C1 segment of cervical spinal cord (tissue), 14 donors: ENCODE data around the gene MAPKAP1.
"Not testable (repeated sequence)": the region's sequence is repeated elsewhere in the genome, so short reads cannot be mapped to it uniquely, and the experiment has no call there.

Experiments
- DNase-seq, 14 donors: peaks; one replicate each; lab custom pipeline; 2025; lab: John Stamatoyannopoulos, UW

Gene MAPKAP1

DNA sequence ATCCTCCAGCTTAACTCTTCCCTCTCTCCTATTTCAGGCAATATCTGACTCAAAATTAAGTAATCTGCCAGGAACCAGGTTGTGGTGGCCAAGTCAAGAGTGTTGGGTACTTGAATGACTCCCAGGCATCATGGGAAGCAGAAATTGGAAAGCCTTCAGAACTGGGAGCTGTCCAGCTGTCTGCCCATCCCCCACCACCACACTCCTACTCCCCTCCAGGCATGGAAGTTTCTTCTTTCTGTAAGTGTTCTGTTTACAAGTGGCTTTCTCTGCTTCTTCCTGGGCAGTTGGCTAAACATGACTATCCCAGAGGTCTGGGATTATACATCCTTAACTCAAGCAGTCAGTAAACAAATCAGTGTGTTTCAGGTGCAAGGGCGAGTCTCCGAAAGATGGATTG lies 25.6 kb upstream of the MAPKAP1 start:
- DNase-seq, result peak in 1 of 14 donors; percentile 2

DNA sequence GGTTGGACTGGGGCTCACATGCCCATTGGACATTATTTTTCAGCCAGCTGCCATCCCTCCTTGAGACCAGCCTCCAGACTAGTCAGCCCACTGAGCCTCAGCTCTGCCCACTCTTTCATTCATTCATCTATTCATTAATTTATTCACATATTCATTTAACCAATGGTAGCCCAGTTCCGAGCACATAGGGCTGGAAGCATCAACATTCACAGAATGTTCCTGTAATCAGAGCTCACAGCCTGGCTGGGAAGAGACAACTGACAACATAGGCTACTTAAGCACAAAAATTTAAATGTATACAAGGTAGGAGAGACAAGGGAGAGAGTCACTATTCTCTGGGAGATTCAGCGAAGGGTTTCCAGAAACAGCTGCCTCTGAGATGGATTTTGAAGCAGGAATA lies 23.2 kb upstream of the MAPKAP1 start:
- no peak for DNase-seq

- DNase-seq, result no peak
Measured at GRCh38 chr9:125726456-125727132, 19.6 kb upstream of the MAPKAP1 start.

GRCh38 chr9:125707472-125707804 lies 430 bp upstream of the MAPKAP1 start:
- peak in 1 of 14 donors; percentile 27 for DNase-seq

DNA sequence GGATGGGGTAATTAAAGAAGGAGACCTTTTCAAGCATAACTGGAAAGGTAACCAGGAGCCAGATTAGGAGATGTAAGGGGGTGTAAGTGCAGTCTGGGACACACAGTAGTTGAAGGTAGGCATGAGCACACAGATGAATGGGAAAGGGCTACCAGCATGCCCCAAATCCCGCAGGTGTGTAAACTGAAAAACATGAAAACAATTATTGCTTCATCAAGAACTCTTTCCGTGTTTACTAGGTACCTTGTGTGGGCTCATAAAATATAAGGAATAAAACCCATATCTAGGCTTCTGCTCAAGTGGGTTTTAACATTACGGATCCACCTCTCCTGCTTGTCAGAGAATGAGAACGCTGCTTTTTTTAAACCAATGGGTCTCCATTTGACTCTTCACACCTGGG lies 1.1 kb downstream of the MAPKAP1 start:
- no peak for DNase-seq

GRCh38 chr9:125703662-125704061 lies 3.3 kb downstream of the MAPKAP1 start:
- DNase-seq, result no peak

DNA sequence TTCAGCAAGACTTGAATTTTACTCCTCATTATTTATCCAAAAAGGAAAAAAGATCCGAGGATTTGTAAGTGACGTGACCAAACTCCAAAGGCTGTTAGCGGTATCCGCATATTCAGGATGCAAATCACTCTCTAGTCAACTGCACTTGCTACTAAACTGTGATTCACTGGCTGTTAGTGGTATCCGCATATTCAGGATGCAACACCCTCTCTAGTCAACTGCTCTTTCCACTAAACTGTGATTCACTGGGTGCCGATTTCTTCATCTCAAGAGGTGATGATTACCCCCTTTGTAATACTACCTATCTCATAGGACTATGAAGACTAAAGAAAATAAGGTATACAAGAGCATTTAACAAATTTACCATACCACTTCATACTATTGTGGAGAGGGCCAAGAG lies 5.7 kb downstream of the MAPKAP1 start:
- no peak for DNase-seq

DNA sequence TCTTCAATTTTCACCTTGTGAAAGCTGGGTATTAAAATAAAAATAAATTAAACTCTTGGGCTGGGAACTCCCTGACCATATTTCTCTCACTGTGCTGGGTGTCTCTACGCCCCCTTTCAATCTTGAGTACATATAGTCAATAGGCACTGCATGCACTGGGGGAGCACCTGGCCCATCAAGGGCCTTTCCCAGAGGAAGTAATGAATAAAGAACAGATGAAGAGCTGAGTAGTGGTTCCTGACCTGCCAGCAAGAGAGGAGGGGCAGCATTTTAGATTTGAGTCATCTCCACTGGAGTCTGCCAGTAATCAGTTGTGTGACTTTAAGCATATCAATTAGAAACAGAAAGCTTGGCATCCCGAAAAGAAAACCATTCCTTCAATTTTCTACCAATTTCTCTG lies 6.2 kb downstream of the MAPKAP1 start:
- DNase-seq, result no peak

DNA sequence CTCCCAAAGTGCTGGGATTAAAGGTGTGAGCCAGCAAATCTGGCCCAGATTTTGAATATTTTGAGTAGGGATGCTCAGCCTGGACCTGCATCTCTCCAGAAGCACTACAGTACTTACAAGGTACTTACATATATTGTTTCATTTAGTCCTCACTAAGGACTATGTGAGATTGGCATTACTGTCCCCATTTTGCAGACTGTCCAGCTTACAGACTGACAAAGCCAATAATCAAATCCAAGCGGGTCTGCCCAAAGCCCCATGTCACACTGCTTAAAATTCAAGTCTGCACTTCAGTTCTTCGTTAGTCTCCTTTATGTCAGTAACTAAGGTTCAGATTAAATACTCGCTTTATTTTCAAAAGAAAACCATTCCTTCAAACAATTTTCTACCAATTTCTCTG lies 7.1 kb downstream of the MAPKAP1 start:
- no peak for DNase-seq

- no peak for DNase-seq
Measured at GRCh38 chr9:125696106-125696647, 10.8 kb downstream of the MAPKAP1 start.

GRCh38 chr9:125695548-125695947 lies 11.5 kb downstream of the MAPKAP1 start:
- DNase-seq, result not testable (repeated sequence)

GRCh38 chr9:125694478-125694877 lies 12.5 kb downstream of the MAPKAP1 start:
- no peak for DNase-seq

DNA sequence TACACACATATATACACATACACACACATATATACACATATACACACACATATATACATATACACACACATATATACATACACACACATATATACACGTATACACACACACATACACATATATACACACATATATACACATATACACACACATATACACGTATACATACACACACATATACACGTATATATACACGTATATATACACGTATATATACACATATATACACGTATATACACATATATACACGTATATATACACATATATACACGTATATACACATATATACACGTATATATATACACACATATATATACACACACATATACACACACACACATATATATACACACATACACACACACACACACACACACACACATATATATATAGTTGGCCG lies 13.5 kb downstream of the MAPKAP1 start:
- not testable (repeated sequence) for DNase-seq

DNA sequence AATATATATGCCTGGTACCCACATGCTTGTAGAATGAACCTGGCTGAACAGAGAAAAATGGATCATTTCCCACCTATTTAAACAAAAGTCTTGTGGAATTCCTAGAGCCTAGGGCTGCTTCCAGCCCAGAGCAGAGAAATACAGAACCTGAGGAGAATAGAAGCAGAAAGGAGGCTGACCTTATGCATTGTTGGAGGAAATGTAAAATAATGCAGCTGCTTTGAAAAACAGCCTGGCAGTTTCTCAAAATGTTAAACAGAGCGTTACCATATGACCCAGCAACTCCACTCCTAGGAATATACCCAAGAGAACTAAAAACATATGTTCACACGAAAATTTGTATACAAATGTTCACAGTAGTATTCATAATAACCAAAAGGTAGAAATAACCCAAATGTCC lies 15.1 kb downstream of the MAPKAP1 start:
- no peak for DNase-seq

- DNase-seq, result no peak
Measured at GRCh38 chr9:125690679-125691078, 16.3 kb downstream of the MAPKAP1 start.

DNA sequence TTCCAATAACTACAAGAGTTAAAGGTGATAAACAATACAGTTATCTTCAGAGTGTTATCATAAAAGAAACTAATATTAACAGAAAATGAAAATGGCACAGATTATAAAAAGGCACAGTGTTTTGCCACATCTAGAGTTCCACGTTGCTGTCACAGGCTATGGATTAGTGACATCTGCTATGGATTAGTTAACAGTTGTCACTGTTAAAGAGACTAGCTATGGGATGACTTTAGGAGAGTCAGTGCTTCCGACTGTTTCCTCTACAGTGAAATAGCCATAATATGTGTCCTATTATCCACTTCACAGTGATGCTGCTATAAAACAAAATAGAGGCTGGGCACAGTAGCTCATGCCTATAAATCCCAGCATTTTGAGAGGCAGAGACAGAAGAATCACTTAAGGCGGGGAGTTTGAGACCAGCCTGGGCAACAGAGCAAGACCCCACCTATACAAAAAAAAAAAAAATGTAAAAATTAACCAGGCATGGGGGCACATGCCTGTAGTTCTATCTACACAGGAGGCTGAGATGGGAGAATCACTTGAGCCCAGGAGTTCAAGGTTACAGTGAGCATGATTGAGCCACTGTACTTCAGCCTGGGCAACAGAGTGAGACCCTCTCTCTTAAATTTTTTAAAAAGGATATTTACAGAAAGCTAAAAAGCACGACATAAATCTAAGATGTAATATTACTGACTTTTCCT lies 19.7 kb downstream of the MAPKAP1 start:
- no peak for DNase-seq

DNA sequence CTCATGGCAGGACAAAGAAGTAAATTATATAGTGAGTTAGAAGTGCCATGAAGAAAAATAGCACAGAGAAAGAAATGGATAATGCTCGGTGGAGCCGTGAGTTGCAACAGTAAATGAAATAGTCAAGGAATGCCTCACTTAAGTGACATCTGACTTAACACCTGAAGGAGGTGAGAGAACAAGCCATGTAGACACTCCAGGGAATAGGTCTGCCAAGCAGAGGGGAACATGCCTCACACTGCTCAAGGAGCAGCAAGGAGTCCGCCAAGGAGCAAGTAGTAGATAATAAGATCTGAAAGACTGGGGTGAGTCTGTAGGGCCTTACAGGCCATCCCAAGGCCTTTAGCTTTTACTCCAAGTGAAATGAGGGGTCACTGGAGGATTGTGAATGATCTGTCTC lies 21.8 kb downstream of the MAPKAP1 start:
- DNase-seq, result no peak

- no peak for DNase-seq
Measured at GRCh38 chr9:125683486-125683885, 23.5 kb downstream of the MAPKAP1 start.

GRCh38 chr9:125682340-125682739 lies 24.7 kb downstream of the MAPKAP1 start:
- no peak for DNase-seq

DNA sequence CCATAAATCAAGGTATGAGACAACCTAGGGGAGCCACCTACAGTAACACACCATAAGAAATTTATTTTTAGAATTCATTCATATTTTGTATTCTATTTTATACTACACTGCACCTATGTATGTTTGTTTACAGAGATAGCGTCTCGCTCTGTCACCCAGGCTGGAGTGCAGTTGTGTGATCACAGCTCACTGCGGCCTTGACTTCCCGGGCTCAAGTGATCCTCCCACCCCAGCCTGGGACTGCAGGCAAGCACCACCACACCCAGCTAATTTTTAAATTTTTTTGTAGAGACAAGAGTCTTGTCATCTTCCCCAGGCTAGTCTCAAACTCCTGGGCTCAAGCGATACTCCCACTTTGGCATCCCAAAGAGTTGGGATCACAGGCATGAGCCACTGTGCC lies 25.4 kb downstream of the MAPKAP1 start:
- DNase-seq, result no peak

- no peak for DNase-seq
Measured at GRCh38 chr9:125681086-125681622, 25.9 kb downstream of the MAPKAP1 start.

- DNase-seq, result no peak
Measured at GRCh38 chr9:125680445-125680844, 26.6 kb downstream of the MAPKAP1 start.

DNA sequence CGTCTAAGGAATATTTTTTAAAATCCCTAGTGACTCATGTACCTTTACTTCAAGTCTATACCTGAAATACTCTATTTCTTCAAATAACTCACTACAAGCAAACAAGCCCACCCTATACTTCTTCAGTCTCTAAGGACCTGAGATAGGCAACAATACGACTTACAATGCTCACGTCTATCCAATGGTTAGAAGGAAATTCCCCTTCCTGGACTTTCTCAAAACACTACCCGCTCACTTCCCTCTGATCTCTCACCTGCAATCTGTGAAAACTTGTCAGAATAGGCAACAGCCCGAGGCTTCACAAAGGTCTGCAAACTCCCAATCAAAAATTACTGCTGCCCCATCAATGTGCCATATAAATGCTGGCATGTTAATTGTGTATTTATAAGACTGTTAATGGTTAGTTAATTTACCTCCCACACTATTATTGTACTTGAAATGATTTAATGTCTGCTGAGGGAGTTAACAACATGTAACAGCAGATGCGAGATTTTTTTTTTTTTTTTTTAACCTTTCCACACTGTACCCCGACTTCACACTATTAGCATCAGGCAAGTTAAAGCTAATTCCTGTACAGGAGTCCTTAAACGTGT lies 27.3 kb downstream of the MAPKAP1 start:
- no peak for DNase-seq
